AG04450 (cell line): ENCODE measurements around the gene MYG1. TPM values are rescaled to one million over a fixed set of nuclear protein-coding genes. Genes with fewer than 3 reads are reported as not detected.

Source experiments
- CTCF ChIA-PET: fragments of 300-600, 350-600 bp; formaldehyde crosslinking; extraction: SDS; loops from one replicate; lab custom pipeline; 2022; ENCODE audit warnings: antibody characterized with exemption, inconsistent platforms; lab: Charles Lee
- POLR2A ChIA-PET: fragments of 350-600 bp; formaldehyde crosslinking; extraction: SDS; loops from one replicate; lab custom pipeline; 2021; ENCODE audit warnings: antibody characterized with exemption, inconsistent platforms; lab: Yijun Ruan, JAX
- DNase-seq: peaks from one replicate; pipeline ENCODE4 v3.0.0-alpha.2; 2011; ENCODE audit warnings: low read depth, low spot score
- H3K27ac ChIP-seq: one replicate; pipeline ENCODE4 v1.5.1; 2012; ENCODE audit warnings: low read depth, low read length, control low read depth
- H3K27me3 ChIP-seq: one replicate; pipeline ENCODE4 v1.6.0; 2012; ENCODE audit warnings: low read length; ENCODE audit not compliant: control insufficient read depth, insufficient read depth
- H3K4me3 ChIP-seq: 2 replicates; pipeline ENCODE4 v1.5.1; 2011; ENCODE audit warnings: mild to moderate bottlenecking, low read depth, low read length, control low read depth
- H3K9me3 ChIP-seq: 2 replicates; pipeline ENCODE4 v1.5.1; 2012; ENCODE audit warnings: low read length; ENCODE audit not compliant: control insufficient read depth, insufficient read depth
- CTCF ChIP-seq: IDR thresholded peaks from 2 replicates; pipeline ENCODE4 v1.5.1; 2011; ENCODE audit warnings: low read depth, low read length, control low read depth, inconsistent platforms
- polyA plus RNA-seq: library from polyadenylated mRNA; depleted of rRNA; stranded (reverse); fragments of >200 nt; gene quantifications from 2 replicates; pipeline ENCODE4 v1.2.3, GENCODE V29; 2011

The MYG1 gene
- polyA plus RNA-seq, 1 experiment, result 47.8 TPM

- ChIA-PET CTCF (no interaction called here), POLR2A (no interaction called here)
- H3K27ac ChIP-seq, result no peak overlapping the region
- DNase-seq, result no peak
- TF ChIP-seq CTCF, result no peak
- no peaks in the 10 kb centered on the region for H3K27me3 ChIP-seq
- H3K9me3 ChIP-seq, result no peaks in the 10 kb centered on the region
- no peak overlapping the region for H3K4me3 ChIP-seq
Measured at GRCh38 chr12:53274445-53274844, 25.1 kb upstream of the MYG1 start.

GRCh38 chr12:53276511-53276910, 23.0 kb upstream of the MYG1 start:
- no peak for DNase-seq
- no peak overlapping the region for H3K27ac ChIP-seq
- H3K9me3 ChIP-seq, result no peaks in the 10 kb centered on the region
- no peaks in the 10 kb centered on the region for H3K27me3 ChIP-seq
- no peak for TF ChIP-seq CTCF
- ChIA-PET POLR2A (no interaction called here), CTCF (no interaction called here)
- no peak overlapping the region for H3K4me3 ChIP-seq

GRCh38 chr12:53277981-53278380, 21.5 kb upstream of the MYG1 start:
- no peaks in the 10 kb centered on the region for H3K27me3 ChIP-seq
- TF ChIP-seq CTCF, result no peak
- no peaks in the 10 kb centered on the region for H3K9me3 ChIP-seq
- H3K27ac ChIP-seq, result no peak overlapping the region
- H3K4me3 ChIP-seq, result no peak overlapping the region
- ChIA-PET CTCF (interaction anchor here (1.6 to 1.9 kb wide), 2 partner anchors 64 to 65 kb away, joined by 4 to 6 read pairs; no protein-coding TSS in a partner anchor), POLR2A (interaction anchor here (0.9 to 1.1 kb wide), 2 partner anchors 20 to 64 kb away, joined by 3 read pairs; no protein-coding TSS in a partner anchor)
- DNase-seq, result no peak

- ChIA-PET POLR2A (no interaction called here), CTCF (interaction anchor here (0.6 kb wide), 1 partner anchor 8 kb away, joined by 3 read pairs; no protein-coding TSS in a partner anchor)
- no peak for DNase-seq
- H3K9me3 ChIP-seq, result no peaks in the 10 kb centered on the region
- no peaks in the 10 kb centered on the region for H3K27me3 ChIP-seq
- no peak for TF ChIP-seq CTCF
- H3K27ac ChIP-seq, result no peak overlapping the region
- no peak overlapping the region for H3K4me3 ChIP-seq
Measured at GRCh38 chr12:53279283-53279869, 20.1 kb upstream of the MYG1 start.

GRCh38 chr12:53279888-53280498, 19.5 kb upstream of the MYG1 start:
- Histone ChIP-seq H3K4me3 (no peak overlapping the region), H3K9me3 (no peaks in the 10 kb centered on the region), H3K27me3 (no peaks in the 10 kb centered on the region), H3K27ac (no peak overlapping the region)
- ChIA-PET POLR2A (no interaction called here), CTCF (no interaction called here)
- no peak for TF ChIP-seq CTCF
- DNase-seq, result no peak
